ENCODE measurements around the gene SARS1.
A peak's percentile ranks its signal among the peaks of the same experiment; 100 is the strongest.

The SARS1 gene

GRCh38 chr1:109277434-109278204 is 63.9 kb downstream of the SARS1 start:
- Histone ChIP-seq H3K4me1 (peaks cover 9% of the 10 kb centered on the region), H3K9me3 (no peaks in the 10 kb centered on the region), H3K36me3 (peaks cover 7% of the 10 kb centered on the region), H3K4me3 (ENCODE audit: low read depth, low read length) (no peak overlapping the region), H3K27me3 (no peaks in the 10 kb centered on the region)
- peak; percentile 83 for DNase-seq
- TF ChIP-seq CTCF (IDR thresholded peaks at IDR 0.05; ENCODE audit: low read depth, low read length): peak; percentile 96

GRCh38 chr1:109279615-109280278 is 66.0 kb downstream of the SARS1 start:
- no peaks in the 10 kb centered on the region for H3K27me3 ChIP-seq
- TF ChIP-seq CTCF (IDR thresholded peaks at IDR 0.05; ENCODE audit: low read depth, low read length): no peak
- DNase-seq: no peak
- H3K4me1 ChIP-seq: peaks cover 15% of the 10 kb centered on the region
- H3K36me3 ChIP-seq: peaks cover 7% of the 10 kb centered on the region; the same call in 1 of the 2 replicates
- H3K4me3 ChIP-seq (ENCODE audit: low read depth, low read length): no peak overlapping the region
- H3K9me3 ChIP-seq: no peaks in the 10 kb centered on the region

- TF ChIP-seq CTCF (IDR thresholded peaks at IDR 0.05; ENCODE audit: low read depth, low read length): no peak
- H3K36me3 ChIP-seq: peaks cover 7% of the 10 kb centered on the region; the same call in 1 of the 2 replicates
- no peak overlapping the region for H3K4me3 ChIP-seq (ENCODE audit: low read depth, low read length)
- H3K4me1 ChIP-seq: peaks cover 8% of the 10 kb centered on the region
- no peaks in the 10 kb centered on the region for H3K9me3 ChIP-seq
- H3K27me3 ChIP-seq: no peaks in the 10 kb centered on the region
- DNase-seq: no peak
Measured at GRCh38 chr1:109280862-109281261, 67.1 kb downstream of the SARS1 start.

- H3K4me3 ChIP-seq (ENCODE audit: low read depth, low read length): peak overlapping the region; percentile 91
- H3K36me3 ChIP-seq: peaks cover 7% of the 10 kb centered on the region; the same call in 1 of the 2 replicates
- DNase-seq: no peak
- no peaks in the 10 kb centered on the region for H3K27me3 ChIP-seq
- no peaks in the 10 kb centered on the region for H3K9me3 ChIP-seq
- no peak for TF ChIP-seq CTCF (IDR thresholded peaks at IDR 0.05; ENCODE audit: low read depth, low read length)
- H3K4me1 ChIP-seq: peaks cover 8% of the 10 kb centered on the region
Measured at GRCh38 chr1:109281680-109282496, 68.2 kb downstream of the SARS1 start.

GRCh38 chr1:109282497-109282951 is 68.8 kb downstream of the SARS1 start:
- H3K36me3 ChIP-seq: peaks cover 7% of the 10 kb centered on the region; the same call in 1 of the 2 replicates
- no peaks in the 10 kb centered on the region for H3K9me3 ChIP-seq
- TF ChIP-seq CTCF (IDR thresholded peaks at IDR 0.05; ENCODE audit: low read depth, low read length): no peak
- no peaks in the 10 kb centered on the region for H3K27me3 ChIP-seq
- peak overlapping the region; percentile 91 for H3K4me3 ChIP-seq (ENCODE audit: low read depth, low read length)
- H3K4me1 ChIP-seq: peaks cover 8% of the 10 kb centered on the region
- no peak for DNase-seq
